Ovary (tissue), 9 donors: ENCODE data around the gene TUFT1. TPM values are rescaled to one million over a fixed set of nuclear protein-coding genes. Genes with fewer than 3 reads are reported as not detected.

Source experiments
- DNase-seq, 5 donors: peaks; one replicate each; pipeline ENCODE4 v3.0.0-alpha.2; 2019 to 2020
- H3K27ac ChIP-seq, 2 donors: fragments of 200-600 bp; one replicate each; pipeline versions ENCODE4 v1.5.1 to v1.8.0; 2019 to 2022
- H3K27me3 ChIP-seq: fragments of 200-600 bp; one replicate; pipeline ENCODE4 v1.8.0; 2022
- H3K36me3 ChIP-seq: fragments of 200-600 bp; sonication (generic); one replicate; pipeline ENCODE4 v1.5.1; 2019
- H3K4me1 ChIP-seq: one replicate; pipeline ENCODE4 v1.8.1; 2013; ENCODE audit warnings: mild to moderate bottlenecking, moderate library complexity; ENCODE audit not compliant: insufficient read depth
- H3K4me3 ChIP-seq: fragments of 200-600 bp; sonication (generic); one replicate; pipeline ENCODE4 v1.5.1; 2017
- H3K9me3 ChIP-seq, 2 donors: fragments of 200-600 bp in 1 of 2; sonication (generic) in 1 of 2; one replicate each; pipeline versions ENCODE4 v1.5.1 to v1.8.1; 2013 to 2019; ENCODE audit warnings: mild to moderate bottlenecking in 1 of 2, moderate library complexity in 1 of 2
- EP300 ChIP-seq: sonication (generic); formaldehyde crosslinking; IDR thresholded peaks from one replicate; pipeline ENCODE4 v1.6.1; 2017; ENCODE audit warnings: antibody characterized with exemption
- POLR2A ChIP-seq: fragments of 450-650 bp; IDR thresholded peaks from one replicate; pipeline ENCODE4 v1.6.1; 2017; ENCODE audit warnings: antibody characterized with exemption, mild to moderate bottlenecking, moderate library complexity
- WGBS, 3 donors: extraction: QIAGEN DNeasy Blood & Tissue Kit in 1 of 3; methylation state at CpG; one replicate each; pipeline versions ENCODE4 v1.1.5 to v1.1.7; 2013 to 2017; 5-methylcytosine and 5-hydroxymethylcytosine counted together
- intact Hi-C, 4 donors: fragments of 100-400 bp; cut with DNase I; formaldehyde crosslinking; loops; one replicate each; pipeline versions ENCODE4 v1.11.0 to v1.15.1; 2022 to 2023
- polyA plus RNA-seq, 2 donors: library from polyadenylated mRNA; stranded (reverse); fragments of 200-250 nt in 1 of 2; fragments of 350-450 nt in 1 of 2; fragmentation: Illumina TruSeq in 1 of 2; extraction: RNeasy Lipid Tissue Mini Kit (QIAGEN cat#74804) in 1 of 2; gene quantifications; one replicate each; pipeline ENCODE4 v1.2.3, GENCODE V29; 2013 to 2014
- total RNA-seq, 7 donors: library from RNA; depleted of rRNA in 2 of 7; stranded (reverse); fragments of >200 nt in 2 of 7; fragmentation: NEBNext Ultra II Directional in 3 of 7; extraction: Animal tissue kit (Norgen Biotek cat#: 25700) in 3 of 7; gene quantifications; one replicate each; pipeline versions ENCODE4 v1.1.0 to v1.2.4, GENCODE V29; 2016 to 2023
- TF ChIP-seq, protein P1 (sequence below), 3 donors: fragments of 450-650 bp in 2 of 3; fragments of 200-600 bp in 1 of 3; IDR thresholded peaks; one replicate each; pipeline versions ENCODE4 v1.5.1 to v1.8.0; 2016 to 2022; ENCODE audit warnings: antibody characterized with exemption in 3 of 3, mild to moderate bottlenecking in 1 of 3
- donor health status: DM: no; HTN: no; CAD: no; lungs with moderate emphysema.
- donor health status: DM: no; HTN: no; CAD: no.
- donor health status: Bipolar disorder and iron deficiency.
- donor health status: DM: yes; HTN: yes; CAD: no.
- donor health status: DM: no; HTN: no; CAD: no.
- donor health status: DM: yes; HTN: yes; CAD: no.

TUFT1 gene
- total and polyA plus RNA-seq, 9 donors, result 5.0 to 10.2 (median 7.3) TPM

DNA sequence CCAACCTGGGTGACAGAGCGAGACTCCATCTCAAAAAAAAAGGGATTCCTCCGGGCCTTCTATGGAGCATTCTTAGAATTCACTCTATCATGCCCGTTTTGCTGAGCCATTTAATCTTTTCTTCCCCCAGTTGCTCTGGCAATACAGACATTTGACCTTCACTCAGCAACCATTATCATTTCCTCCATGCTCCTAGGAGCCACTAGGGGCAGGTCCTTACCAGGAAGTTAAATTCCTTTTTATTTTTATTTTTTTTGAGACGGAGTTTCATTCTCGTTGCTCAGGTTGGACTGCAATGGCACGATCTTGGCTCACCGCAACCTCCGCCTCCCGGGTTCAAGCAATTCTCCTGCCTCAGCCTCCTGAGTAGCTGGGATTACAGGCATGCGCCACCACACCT is 38.6 kb upstream of the TUFT1 start:
- Histone ChIP-seq H3K4me1 (no peaks in the 10 kb centered on the region), H3K27ac (no peak overlapping the region), H3K27me3 (no peaks in the 10 kb centered on the region), H3K9me3 (no peaks in the 10 kb centered on the region), H3K36me3 (no peaks in the 10 kb centered on the region), H3K4me3 (no peak overlapping the region)
- intact Hi-C loops, result no loop called here
- no peak for DNase-seq
- no peak for TF ChIP-seq POLR2A
- TF ChIP-seq, protein P1, sequence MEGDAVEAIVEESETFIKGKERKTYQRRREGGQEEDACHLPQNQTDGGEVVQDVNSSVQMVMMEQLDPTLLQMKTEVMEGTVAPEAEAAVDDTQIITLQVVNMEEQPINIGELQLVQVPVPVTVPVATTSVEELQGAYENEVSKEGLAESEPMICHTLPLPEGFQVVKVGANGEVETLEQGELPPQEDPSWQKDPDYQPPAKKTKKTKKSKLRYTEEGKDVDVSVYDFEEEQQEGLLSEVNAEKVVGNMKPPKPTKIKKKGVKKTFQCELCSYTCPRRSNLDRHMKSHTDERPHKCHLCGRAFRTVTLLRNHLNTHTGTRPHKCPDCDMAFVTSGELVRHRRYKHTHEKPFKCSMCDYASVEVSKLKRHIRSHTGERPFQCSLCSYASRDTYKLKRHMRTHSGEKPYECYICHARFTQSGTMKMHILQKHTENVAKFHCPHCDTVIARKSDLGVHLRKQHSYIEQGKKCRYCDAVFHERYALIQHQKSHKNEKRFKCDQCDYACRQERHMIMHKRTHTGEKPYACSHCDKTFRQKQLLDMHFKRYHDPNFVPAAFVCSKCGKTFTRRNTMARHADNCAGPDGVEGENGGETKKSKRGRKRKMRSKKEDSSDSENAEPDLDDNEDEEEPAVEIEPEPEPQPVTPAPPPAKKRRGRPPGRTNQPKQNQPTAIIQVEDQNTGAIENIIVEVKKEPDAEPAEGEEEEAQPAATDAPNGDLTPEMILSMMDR (IDR thresholded peaks at IDR 0.05), result no peak
- TF ChIP-seq EP300, result no peak
- WGBS, 3 donors, result 68 to 85% (median 73%) methylated on average over 10 of the region's 10 CpGs

DNA sequence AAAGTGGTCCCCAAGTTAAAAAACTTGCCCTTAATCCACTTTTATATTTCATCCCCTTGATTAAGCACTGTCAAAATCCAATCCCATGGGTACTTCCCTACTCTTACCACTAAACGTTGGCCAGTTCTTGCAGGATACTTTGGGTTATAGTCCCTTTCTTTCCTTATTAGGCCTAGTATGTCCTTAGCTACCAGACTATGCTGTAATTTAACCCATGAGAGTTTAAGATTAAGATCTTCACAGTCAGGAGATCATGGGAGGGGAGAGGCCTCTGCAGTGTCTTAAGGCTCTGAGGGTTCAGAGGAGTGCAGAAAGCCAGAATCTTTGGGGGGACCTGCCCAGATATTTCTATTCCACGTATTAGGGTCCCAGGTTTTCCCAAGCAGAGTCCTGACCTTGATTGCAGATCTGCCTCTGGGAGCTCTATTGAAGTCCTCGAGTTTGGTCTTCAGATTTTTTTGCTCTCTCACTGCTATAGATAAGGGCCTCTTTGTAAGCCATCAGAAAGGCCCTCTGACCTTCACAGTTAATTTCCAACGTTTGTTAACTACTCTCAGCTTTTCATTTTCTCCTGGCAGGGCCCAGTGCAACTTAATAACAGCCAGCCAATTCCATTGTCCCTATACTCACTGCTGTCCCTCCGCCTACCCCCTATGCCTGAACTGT is 37.9 kb upstream of the TUFT1 start:
- no peaks in the 10 kb centered on the region for H3K36me3 ChIP-seq
- no peak overlapping the region for H3K27ac ChIP-seq
- no peaks in the 10 kb centered on the region for H3K9me3 ChIP-seq
- WGBS, 3 donors, result 61 to 68% (median 64%) methylated on average over 5 of the region's 5 CpGs
- H3K27me3 ChIP-seq, result no peaks in the 10 kb centered on the region
- no peak for DNase-seq
- intact Hi-C loops, result loop anchor here in 1 of 4 donors (2.0 kb wide), 1 partner anchor 55 kb away; no protein-coding TSS in a partner anchor
- H3K4me1 ChIP-seq, result no peaks in the 10 kb centered on the region
- TF ChIP-seq, protein P1 (IDR thresholded peaks at IDR 0.05), result no peak
- TF ChIP-seq POLR2A, result no peak
- TF ChIP-seq EP300, result no peak
- H3K4me3 ChIP-seq, result no peak overlapping the region

DNA sequence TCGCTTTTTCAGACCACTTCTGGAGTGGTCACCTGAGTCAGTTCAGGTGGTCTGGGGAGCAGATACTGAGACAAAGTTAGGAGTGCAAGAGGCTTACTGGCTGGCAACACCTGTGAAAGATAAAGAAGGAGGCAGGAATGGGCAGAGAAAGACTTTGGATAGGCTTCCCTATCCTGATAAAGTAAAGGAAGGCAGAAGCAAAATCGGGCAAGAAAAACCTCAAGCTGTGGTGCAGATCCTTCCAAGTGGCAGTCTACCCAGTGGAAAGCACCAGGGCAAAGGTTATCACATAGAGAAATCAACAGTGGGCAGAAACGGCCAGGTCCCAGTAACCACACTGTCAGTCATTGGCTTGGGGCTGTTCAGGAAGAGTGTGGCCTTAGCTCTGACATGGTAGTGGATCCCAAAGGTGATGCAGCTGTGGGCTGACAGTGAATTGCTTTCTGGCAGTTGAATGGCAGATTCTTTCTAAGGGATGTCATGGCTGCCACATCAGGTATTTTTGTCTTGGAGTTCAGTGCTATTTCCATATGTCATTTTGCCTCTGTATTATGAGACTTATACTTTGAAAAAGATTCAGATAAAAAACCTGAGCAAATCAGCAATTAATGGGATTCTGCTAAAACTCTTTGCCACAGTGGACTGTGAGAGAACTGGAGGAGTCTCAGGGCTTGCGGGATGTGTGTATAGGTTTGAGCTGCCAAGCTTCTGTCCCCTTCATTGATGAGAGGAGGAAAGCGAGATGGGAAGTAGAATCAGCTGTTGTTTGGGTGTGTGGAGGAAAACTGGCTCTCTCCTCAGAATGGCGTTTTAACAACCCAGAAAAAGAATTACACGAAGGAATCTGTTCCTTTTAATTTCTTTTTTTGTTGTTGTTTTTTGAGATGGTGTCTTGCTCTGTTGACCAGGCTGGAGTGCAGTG is 37.0 kb upstream of the TUFT1 start:
- Histone ChIP-seq H3K27me3 (no peaks in the 10 kb centered on the region), H3K4me1 (no peaks in the 10 kb centered on the region), H3K4me3 (no peak overlapping the region), H3K27ac (no peak overlapping the region), H3K9me3 (no peaks in the 10 kb centered on the region), H3K36me3 (no peaks in the 10 kb centered on the region)
- no peak for DNase-seq
- intact Hi-C loops, result loop anchor here in 1 of 4 donors (2.0 kb wide), 1 partner anchor 56 kb away; no protein-coding TSS in a partner anchor
- 33 to 51% (median 40%) methylated on average over 7 of the region's 7 CpGs for whole genome bisulfite sequencing, 3 donors
- no peak for TF ChIP-seq EP300
- TF ChIP-seq, protein P1 (IDR thresholded peaks at IDR 0.05), result no peak

DNA sequence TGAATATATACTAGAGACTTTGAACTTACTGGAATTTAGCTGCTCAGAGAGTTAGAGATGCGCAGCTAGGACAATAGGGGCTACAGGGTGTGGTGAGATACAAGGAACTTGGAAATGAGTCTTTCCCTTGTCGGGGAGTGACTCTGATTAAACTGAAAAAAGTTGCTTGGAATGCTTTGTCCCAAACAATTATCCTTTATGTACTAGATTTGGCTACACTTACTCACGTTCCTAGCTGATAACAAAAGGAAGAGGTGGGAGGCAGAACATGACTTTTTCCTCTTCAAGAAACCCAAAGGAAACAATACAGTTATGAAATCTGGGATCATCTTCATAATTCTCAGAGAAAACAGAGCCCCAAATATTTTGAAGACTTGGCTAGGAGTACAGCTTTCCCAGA is 35.9 kb upstream of the TUFT1 start:
- no peaks in the 10 kb centered on the region for H3K9me3 ChIP-seq
- H3K36me3 ChIP-seq, result no peaks in the 10 kb centered on the region
- 11 to 24% (median 16%) methylated on average over 3 of the region's 3 CpGs for WGBS, 3 donors
- intact Hi-C loops, result no loop called here
- TF ChIP-seq POLR2A, result no peak
- TF ChIP-seq, protein P1 (IDR thresholded peaks at IDR 0.05), result no peak
- TF ChIP-seq EP300, result no peak
- H3K27me3 ChIP-seq, result no peaks in the 10 kb centered on the region
- no peak overlapping the region for H3K4me3 ChIP-seq
- H3K4me1 ChIP-seq, result no peaks in the 10 kb centered on the region
- no peak overlapping the region for H3K27ac ChIP-seq
- no peak for DNase-seq
